ENCODE data around the gene LENG1. TPM values are rescaled to one million over a fixed set of nuclear protein-coding genes. Genes with fewer than 3 reads are reported as not detected.

The LENG1 gene
- total RNA-seq (2022; extraction: Qiagen RNA extraction; ENCODE audit: low read depth) = 8.1 to 10.5 TPM (median 8.3 TPM) in 5 replicates

DNA sequence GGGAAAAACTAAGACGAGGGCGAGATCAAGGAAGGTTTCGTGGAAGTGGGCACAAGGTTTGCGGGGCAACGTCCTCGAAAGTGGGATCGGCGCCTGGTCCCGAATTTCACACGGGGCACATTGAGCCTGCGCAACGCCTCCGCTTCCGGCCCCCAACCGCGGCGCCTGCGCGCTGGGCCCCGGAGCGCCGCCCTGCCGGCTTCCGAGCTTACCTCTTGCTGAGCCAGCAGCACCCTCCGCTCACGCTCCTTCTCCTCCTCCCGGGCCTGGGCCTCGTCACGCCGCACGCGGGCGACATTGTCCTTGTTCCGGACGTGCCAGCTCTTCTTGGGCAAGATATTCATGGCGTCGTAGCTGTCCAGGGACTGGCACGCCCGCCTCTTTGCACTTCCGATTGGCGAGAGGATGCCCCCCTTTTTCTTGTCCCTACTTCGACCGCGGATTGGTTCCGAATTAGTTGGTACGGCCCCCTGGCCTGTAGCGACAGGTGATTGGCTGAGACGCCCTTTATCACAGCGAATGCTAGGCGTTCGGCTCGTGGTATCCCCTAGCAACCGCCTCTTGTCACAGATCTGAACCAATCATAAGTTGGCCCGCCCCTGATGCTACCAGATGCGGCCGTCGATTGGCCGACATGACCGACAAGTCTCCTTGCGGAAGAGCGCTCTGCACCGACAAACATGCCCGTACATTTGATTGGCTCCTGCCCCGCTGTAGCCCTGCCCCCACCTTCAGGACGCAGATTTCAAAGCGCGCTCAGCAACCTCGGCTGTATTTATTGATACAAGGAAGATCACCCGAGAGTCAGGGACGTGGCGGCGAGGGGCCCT, at the start of gene LENG1:
LENG1 (minus strand) TSS at position 370 of the 830 bp plus-strand sequence; CDS start at position 344, 26 bp downstream.

GRCh38 chr19:54191011-54191810, 31.7 kb upstream of the LENG1 start, which contains the start of gene TSEN34:
TSEN34 (plus strand) TSS chr19:54191308; CDS start chr19:54191365, 57 bp downstream.

GRCh38 chr19:54189145-54189734, 29.7 kb upstream of the LENG1 start, which contains the start of gene MBOAT7:
MBOAT7 (minus strand) TSS chr19:54189580; CDS start chr19:54188508, 1,072 bp downstream.

DNA sequence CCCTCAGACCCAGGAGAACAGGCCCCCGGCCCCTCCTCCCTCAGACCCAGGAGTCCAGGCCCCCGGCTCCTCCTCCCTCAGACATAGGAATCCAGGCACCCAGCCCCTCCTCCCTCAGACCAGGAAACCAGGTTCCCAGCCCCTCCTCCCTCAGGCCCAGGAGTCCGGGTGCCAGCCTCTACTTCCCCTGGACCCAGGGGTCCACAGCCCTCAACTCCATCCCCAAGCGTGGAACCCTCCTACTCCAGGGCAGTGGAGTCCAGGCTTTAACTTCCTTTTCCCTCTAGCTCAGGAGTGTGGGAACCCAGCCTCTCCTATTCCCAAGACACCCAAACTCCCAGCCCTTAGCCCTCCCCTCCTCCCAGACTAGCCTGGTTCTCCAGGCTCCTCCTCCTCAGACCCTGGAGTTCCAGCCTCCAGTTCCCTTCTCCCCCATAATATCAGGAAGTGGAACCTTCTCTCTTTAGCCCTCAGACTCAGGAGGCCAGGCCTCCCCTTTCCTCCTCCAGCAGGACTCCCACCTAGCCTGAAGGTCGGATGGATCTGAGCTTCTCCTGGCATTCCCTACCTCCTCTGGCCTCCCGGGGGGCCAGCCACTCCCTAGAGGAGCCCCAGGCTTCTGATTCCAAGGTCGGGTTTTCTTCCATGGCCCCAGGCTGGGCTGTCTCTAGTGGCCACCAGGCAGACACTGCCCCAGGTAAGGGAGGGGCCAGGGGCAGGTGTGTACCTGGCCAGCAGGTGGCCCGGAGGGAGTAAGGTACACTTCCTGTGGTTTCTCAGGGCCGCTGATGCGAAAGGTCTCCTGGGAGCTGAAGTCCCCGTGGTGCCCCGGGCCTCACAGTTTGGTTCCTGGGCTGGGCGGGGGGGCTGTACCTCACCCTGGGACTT, 13.2 kb upstream of the LENG1 start, which contains the start of gene TMC4:
TMC4 (minus strand) TSS at position 690 of the 888 bp plus-strand sequence; CDS start at position 647, 43 bp downstream.

DNA sequence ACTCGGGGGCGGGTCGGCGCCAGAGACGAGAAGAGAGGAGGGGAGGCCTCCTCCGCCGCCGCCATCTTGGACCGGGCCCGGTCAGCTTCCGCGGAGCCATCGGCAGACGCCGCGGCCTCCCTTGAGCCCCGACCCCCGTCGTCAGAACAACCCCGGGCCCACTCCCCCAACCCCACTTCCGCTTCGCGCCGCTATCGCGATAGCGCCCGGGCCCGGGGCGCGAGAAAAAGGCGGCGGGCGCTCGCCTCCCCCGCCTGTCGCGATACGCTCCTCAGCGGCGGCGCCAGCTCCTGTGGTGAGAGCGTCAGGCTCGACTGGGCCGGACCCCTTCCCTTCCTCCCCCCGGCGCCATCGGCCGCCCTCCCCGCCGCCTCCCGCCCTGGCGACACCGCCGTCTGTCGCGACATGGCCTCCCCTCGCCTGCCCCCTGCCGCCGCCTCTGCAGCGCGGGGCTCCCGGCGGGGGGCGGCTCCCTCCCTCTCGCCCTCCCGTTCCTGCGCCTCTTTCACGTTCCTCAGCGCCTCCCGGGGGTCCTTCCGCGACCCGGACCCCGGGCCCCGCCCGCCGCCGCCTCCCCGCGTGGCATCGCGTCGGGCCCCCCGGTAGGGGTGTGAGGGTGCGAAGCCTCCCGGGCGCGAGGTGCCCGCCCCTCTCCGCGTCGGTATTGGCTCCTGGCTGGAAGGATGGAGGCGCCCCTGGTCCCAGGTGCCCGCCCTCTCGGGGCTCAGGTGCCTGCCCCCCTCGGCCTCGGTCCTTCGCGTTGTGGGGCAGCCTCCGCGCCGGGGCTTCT, 21.6 kb downstream of the LENG1 start, which contains the start of gene CNOT3:
CNOT3 (plus strand) TSS at position 64 of the 790 bp plus-strand sequence. CDS start 5,217 bp downstream, outside the sequence.

DNA sequence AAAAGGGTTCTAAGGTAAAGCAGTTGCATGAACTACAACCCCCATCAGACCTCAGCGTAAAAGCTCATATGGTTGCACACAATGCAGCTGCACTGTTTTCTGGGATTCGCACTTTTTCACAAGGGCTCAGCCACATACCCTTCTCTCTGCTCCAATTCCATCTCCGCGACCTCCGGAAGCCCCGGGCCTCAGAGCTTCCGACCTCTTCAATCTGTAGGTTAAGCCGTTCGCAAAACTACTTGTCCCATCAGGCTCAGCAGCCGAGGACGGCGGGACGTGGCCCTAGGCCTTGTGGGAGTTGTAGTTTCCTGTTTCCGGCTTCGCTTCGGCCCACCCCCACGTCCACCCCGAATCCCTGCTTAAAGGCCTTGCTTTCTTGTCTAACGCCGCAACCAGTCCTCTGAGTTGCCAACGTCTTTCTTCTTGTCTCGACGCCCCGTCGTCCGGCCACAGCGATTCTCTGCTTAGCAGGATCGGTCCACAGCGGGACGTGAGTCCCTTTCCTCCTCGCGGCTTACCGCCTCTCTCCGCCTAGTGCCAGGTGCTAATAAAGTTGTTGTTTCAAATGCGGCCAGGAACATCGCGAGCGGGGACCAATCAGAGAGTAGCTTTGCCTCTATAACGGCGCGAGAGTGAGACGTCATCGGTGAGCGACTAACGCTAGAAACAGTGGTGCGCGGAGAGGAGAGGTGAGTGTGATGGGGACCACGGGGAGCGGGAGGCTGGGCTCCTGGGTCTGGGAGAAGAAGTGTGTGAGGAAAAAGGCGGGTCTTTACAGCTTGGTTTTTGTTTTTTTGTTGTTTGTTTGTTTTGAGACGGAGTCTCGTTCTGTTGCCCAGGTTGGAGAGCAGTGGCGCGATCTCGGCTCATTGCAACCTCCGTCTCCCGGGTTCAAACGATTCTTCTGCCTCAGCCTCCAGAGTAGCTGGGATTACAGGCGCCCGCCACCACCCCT, 44.1 kb downstream of the LENG1 start, which contains the start of the genes PRPF31 and TFPT:
PRPF31 (plus strand) TSS at position 646 of the 955 bp plus-strand sequence. CDS start 2,525 bp downstream, outside the sequence.
TFPT (minus strand) TSS at position 549 of the 955 bp plus-strand sequence; CDS start at position 161, 388 bp downstream.

Other genes starting within 250 kb of the LENG1 start
- 0.69 to 1.5 TPM (median 1.3 TPM) in 5 replicates for gene CACNG8, start 196.8 kb downstream of the LENG1 start, total RNA-seq (2022; extraction: Qiagen RNA extraction; ENCODE audit: low read depth)
- gene CACNG6, start 168.1 kb downstream of the LENG1 start, total RNA-seq (2022; extraction: Qiagen RNA extraction; ENCODE audit: low read depth) = 10.5 to 14.4 TPM (median 12.1 TPM) in 5 replicates
- 0.24 to 1.1 TPM (median 0.49 TPM) in 5 replicates for gene VSTM1, start 95.8 kb downstream of the LENG1 start, total RNA-seq (2022; extraction: Qiagen RNA extraction; ENCODE audit: low read depth)
- not detected in 5 replicates for gene TARM1, start 78.4 kb downstream of the LENG1 start, total RNA-seq (2022; extraction: Qiagen RNA extraction; ENCODE audit: low read depth)
- 0.20 to 0.59 TPM (median 0.32 TPM) in 5 replicates for gene OSCAR, start 58.9 kb downstream of the LENG1 start, total RNA-seq (2022; extraction: Qiagen RNA extraction; ENCODE audit: low read depth)
- 182 to 311 TPM (median 230 TPM) in 5 replicates for gene NDUFA3, start 56.9 kb downstream of the LENG1 start, total RNA-seq (2022; extraction: Qiagen RNA extraction; ENCODE audit: low read depth)
- 21.4 to 26.1 TPM (median 22.6 TPM) in 5 replicates for gene TFPT, start 44.1 kb downstream of the LENG1 start, total RNA-seq (2022; extraction: Qiagen RNA extraction; ENCODE audit: low read depth)
- 105 to 129 TPM (median 117 TPM) in 5 replicates for gene PRPF31, start 44.0 kb downstream of the LENG1 start, total RNA-seq (2022; extraction: Qiagen RNA extraction; ENCODE audit: low read depth)
- 57.2 to 72.3 TPM (median 69.3 TPM) in 5 replicates for gene CNOT3, start 22.0 kb downstream of the LENG1 start, total RNA-seq (2022; extraction: Qiagen RNA extraction; ENCODE audit: low read depth)
- gene TMC4, start 13.4 kb upstream of the LENG1 start, total RNA-seq (2022; extraction: Qiagen RNA extraction; ENCODE audit: low read depth) = 0.98 to 2.3 TPM (median 1.2 TPM) in 5 replicates
- 117 to 173 TPM (median 146 TPM) in 5 replicates for gene MBOAT7, start 29.9 kb upstream of the LENG1 start, total RNA-seq (2022; extraction: Qiagen RNA extraction; ENCODE audit: low read depth)
- 81.1 to 135 TPM (median 123 TPM) in 5 replicates for gene TSEN34, start 31.6 kb upstream of the LENG1 start, total RNA-seq (2022; extraction: Qiagen RNA extraction; ENCODE audit: low read depth)
- 2,109 to 2,638 TPM (median 2,211 TPM) in 5 replicates for gene RPS9, start 41.1 kb upstream of the LENG1 start, total RNA-seq (2022; extraction: Qiagen RNA extraction; ENCODE audit: low read depth)
- 0.16 to 0.28 TPM in 2 of 5 replicates, not detected in the others for gene LILRB3, start 63.3 kb upstream of the LENG1 start, total RNA-seq (2022; extraction: Qiagen RNA extraction; ENCODE audit: low read depth)
- not detected in 5 replicates for gene LILRA6, start 83.1 kb upstream of the LENG1 start, total RNA-seq (2022; extraction: Qiagen RNA extraction; ENCODE audit: low read depth)
- gene LILRB5, start 97.6 kb upstream of the LENG1 start, total RNA-seq (2022; extraction: Qiagen RNA extraction; ENCODE audit: low read depth) = 0.02 TPM in 1 of 5 replicates, not detected in the others
- gene LILRB2, start 121.4 kb upstream of the LENG1 start, total RNA-seq (2022; extraction: Qiagen RNA extraction; ENCODE audit: low read depth) = 0.03 to 0.28 TPM in 2 of 5 replicates, not detected in the others
- not detected in 5 replicates for gene LILRA5, start 153.4 kb upstream of the LENG1 start, total RNA-seq (2022; extraction: Qiagen RNA extraction; ENCODE audit: low read depth)
- not detected in 5 replicates for gene LILRA4, start 179.4 kb upstream of the LENG1 start, total RNA-seq (2022; extraction: Qiagen RNA extraction; ENCODE audit: low read depth)
- gene LAIR1, start 205.2 kb upstream of the LENG1 start, total RNA-seq (2022; extraction: Qiagen RNA extraction; ENCODE audit: low read depth) = not detected in 5 replicates

Measured in A549 treated with RU486 at 1 μM for 4 hours (cell line).